ENCODE data around the gene CCDC192.

The CCDC192 gene

DNA sequence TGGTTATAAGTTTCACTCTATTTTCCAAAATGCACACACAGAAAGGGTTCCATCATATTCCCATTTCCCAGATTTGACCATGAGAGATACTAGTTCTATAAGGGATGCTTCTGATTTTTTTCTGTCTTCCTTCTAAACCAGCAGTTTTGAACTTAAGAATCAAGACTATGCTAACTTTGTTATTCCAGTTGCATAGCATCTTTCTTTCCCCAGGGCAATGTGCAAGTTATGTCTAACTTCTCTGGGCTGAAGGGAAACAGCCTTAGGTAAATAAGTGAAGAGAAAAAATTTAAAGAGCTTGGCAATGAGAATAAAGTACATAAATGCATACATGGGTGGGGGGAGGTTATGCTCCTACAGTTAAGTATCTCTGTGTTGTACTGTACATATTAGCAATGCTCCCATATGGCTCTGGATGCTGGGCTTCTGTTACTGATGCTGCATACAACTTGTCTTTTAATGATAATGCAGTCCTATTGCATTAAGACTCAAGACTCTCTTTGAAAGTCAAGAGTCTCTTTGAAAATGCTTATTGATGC, 254.6 kb downstream of the CCDC192 start:
- DNase-seq (ENCODE audit: low spot score), result no peak
- TF ChIP-seq, protein P1, sequence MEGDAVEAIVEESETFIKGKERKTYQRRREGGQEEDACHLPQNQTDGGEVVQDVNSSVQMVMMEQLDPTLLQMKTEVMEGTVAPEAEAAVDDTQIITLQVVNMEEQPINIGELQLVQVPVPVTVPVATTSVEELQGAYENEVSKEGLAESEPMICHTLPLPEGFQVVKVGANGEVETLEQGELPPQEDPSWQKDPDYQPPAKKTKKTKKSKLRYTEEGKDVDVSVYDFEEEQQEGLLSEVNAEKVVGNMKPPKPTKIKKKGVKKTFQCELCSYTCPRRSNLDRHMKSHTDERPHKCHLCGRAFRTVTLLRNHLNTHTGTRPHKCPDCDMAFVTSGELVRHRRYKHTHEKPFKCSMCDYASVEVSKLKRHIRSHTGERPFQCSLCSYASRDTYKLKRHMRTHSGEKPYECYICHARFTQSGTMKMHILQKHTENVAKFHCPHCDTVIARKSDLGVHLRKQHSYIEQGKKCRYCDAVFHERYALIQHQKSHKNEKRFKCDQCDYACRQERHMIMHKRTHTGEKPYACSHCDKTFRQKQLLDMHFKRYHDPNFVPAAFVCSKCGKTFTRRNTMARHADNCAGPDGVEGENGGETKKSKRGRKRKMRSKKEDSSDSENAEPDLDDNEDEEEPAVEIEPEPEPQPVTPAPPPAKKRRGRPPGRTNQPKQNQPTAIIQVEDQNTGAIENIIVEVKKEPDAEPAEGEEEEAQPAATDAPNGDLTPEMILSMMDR (IDR thresholded peaks at IDR 0.05; ENCODE audit: extremely low read depth, missing control alignments), result no peak

DNA sequence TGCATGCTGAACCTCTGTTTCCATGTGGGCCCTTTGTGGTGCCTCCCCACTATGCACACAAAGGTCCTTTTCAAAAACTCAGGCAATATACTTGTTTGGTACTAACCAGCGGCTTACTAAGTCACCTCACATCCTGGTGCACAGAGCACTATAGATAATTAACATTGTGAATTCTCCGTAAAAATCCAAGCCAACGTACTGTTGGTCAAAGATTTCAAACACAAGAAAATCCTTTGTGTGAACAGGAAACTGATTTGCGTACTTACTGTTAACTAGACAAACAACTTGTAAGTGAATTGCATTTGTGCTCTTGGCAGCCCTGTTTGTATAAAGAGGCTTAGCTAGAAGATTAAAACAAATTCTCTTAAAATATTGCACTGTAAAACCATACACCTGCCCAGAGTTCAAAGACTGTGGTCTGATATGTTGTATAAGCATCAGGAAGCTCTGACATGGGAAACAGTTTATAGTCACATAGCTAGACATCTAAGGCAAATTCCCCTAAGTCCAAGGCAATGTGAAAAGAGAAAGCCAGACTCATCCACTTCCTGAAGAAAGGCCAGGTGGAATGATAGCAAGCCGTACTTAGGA, 255.3 kb downstream of the CCDC192 start:
- TF ChIP-seq, protein P1 (IDR thresholded peaks at IDR 0.05; ENCODE audit: extremely low read depth, missing control alignments), result no peak
- DNase-seq (ENCODE audit: low spot score), result no peak

DNA sequence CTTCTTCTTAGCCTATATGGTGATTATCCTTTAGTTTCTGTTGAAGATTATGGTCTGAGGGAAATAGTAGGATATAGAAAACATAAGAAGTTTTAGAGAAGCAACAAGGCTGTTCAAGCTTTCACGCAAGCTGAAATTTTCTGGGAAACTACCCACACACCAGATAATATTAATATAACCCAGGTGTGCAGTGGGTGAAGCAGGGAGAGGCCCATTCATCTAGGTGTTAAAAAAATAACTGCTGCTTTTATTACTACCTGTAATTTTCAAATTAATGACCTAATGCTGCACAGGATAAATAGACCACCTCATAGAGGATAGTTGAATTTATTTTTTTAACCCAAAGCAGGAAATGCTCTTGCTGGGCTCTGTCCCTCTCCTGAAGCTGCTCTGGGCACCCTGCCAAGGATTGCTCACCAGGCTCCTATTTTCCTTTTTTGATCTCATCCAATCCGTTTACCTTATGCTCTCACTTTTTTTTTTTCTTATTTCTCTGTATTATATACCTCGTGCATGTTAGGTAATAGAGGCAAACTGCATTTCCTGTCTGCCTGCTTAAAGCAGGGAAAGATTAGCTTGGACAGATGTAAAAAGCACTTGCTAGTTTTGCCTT, 256.1 kb downstream of the CCDC192 start:
- no peak for DNase-seq (ENCODE audit: low spot score)
- TF ChIP-seq, protein P1 (IDR thresholded peaks at IDR 0.05; ENCODE audit: extremely low read depth, missing control alignments), result no peak

DNA sequence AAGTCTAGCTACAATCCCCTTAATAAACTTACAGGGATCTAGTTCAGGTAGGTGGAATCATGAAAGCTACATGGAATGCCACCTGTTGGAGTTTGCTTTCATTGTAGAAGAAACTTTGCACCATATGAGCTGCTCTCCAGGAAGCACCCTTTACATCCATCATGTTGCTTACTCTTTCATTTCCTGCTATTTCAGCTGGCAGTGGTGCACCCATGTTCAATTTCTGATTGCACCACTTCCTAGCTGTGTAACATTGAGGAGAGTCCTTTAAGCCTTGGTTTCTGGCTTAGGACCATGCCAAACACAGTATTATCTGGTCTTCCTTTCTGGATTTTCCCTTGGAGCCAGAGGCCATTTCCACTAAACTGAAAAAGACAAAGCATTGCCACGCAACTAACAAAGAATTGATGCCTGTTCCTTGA, 257.1 kb downstream of the CCDC192 start:
- TF ChIP-seq, protein P1 (IDR thresholded peaks at IDR 0.05; ENCODE audit: extremely low read depth, missing control alignments), result no peak

DNA sequence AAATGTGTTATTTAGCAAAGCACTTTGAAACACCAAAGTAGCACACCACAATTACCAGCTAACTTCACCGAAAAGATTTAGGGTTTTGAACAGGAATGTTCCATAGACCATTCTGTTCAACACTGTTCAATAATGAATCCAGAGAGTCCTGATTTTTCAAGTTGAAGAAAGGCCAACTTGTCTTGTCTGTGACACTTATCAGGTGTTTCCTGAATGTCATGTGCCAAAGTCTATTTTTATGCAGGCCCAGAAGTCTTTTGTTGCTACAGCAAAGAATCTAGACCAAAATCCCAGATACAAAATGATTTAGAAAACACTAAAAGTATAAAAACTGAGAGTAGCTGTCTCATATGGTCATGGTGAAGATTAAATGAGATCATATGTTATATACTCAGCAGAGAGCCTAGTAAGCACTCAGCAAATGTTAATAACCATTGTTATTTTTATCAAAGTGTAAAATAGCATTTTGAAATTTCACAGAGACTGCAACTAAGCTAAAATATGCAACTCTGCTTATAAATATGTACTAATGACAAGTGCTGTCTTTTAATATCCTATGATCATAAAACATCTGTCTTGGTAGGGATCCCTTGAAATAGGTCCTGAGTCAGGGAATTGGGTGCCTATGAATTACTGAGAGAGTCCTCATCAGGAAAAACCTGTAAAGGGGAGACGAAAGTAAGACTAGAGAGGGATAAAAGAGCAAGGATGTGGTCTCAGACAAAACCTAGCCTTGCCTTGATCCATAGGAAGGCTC, 258.0 kb downstream of the CCDC192 start:
- TF ChIP-seq, protein P1 (IDR thresholded peaks at IDR 0.05; ENCODE audit: extremely low read depth, missing control alignments), result no peak
- DNase-seq (ENCODE audit: low spot score), result no peak

More for the DNA sequence above, 257.1 kb downstream of the CCDC192 start:
- no peak for DNase-seq (ENCODE audit: low spot score)

DNA sequence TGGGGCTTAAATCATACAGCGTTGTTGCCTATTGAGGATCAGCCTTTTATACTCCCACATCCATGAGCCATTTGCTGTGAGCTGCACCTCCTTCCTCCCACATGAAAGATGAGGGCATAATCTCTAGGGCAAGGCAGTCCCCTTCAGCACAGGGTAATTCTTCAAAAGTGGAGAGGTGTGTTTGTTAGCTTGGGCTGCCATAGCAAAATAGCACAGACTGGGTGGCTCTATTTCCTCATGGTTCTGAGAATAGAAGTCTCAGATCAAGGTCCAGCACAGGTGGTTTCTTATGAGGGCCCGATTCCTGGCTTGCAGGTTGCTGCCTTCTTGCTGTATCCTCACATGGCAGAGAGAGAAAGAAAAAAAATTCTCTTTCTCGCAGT, 258.6 kb downstream of the CCDC192 start:
- no peak for DNase-seq (ENCODE audit: low spot score)

More for the DNA sequence above, 258.6 kb downstream of the CCDC192 start:
- TF ChIP-seq, protein P1 (IDR thresholded peaks at IDR 0.05; ENCODE audit: extremely low read depth, missing control alignments), result no peak
